Left kidney (tissue), 2 donors: Measurements from ENCODE around the gene ADGRG3. TPM values are rescaled to one million over a fixed set of nuclear protein-coding genes. Genes with fewer than 3 reads are reported as not detected.
"Not testable (repeated sequence)": the region's sequence is repeated elsewhere in the genome, so short reads cannot be mapped to it uniquely, and the experiment has no call there.

ENCODE experiments used
- DNase-seq: peaks from one replicate; pipeline ENCODE4 v3.0.0-alpha.2; 2013
- polyA plus RNA-seq: library from polyadenylated mRNA; unstranded; fragments of 120-200 nt; gene quantifications from one replicate; pipeline ENCODE4 v1.2.1, GENCODE V29; 2013; ENCODE audit not compliant: insufficient read length

The ADGRG3 gene
- polyA plus RNA-seq, 1 donor = 0.18 TPM

DNA sequence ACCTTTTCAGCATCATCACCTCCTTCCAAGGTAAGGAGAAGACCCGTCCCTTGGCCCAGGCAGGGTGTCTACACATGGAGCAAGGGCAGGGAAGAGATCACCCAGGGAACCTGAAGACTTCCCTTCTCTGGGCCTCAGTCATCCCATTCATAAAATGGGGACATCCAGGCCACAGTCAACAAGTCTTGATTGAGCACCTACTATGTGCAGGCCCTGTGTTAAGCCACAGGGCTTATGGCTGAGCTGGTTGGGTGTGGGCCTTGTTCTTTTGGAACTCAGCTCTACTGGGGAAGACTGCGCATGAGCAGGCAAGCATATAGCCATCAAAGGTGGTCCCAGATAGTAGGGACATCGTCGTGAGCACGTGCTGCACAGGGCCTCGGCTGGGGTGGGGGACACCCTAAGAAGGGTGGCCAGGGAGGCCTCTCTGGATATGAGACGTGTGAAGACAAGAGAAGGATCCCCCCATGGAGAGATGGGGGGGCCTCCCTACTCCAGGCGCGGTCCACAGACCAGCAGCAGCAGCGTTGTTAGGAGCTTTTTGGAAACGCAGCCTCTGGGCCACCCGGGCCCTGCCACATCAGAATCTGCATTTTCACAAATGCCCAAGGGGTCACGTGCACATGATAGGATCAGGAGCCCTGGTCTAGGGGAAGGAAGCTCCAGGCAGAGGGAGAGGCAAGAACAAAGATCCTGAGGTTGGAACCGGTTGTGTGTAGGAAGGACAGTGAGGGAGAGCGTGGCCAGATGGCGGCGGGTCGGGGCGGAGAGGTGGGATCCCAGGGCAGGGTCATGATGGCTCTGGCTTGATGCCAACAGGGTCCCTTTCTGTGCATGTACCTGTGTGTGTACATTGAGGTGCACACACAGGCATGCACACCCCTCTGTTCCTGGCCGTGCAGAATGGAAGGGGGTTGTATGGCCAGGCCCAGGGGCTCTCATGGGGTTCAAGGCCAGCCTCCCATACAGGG, 5.9 kb upstream of the ADGRG3 start:
- no peak for DNase-seq

GRCh38 chr16:57663436-57663835, 4.7 kb upstream of the ADGRG3 start:
- DNase-seq = no peak

DNA sequence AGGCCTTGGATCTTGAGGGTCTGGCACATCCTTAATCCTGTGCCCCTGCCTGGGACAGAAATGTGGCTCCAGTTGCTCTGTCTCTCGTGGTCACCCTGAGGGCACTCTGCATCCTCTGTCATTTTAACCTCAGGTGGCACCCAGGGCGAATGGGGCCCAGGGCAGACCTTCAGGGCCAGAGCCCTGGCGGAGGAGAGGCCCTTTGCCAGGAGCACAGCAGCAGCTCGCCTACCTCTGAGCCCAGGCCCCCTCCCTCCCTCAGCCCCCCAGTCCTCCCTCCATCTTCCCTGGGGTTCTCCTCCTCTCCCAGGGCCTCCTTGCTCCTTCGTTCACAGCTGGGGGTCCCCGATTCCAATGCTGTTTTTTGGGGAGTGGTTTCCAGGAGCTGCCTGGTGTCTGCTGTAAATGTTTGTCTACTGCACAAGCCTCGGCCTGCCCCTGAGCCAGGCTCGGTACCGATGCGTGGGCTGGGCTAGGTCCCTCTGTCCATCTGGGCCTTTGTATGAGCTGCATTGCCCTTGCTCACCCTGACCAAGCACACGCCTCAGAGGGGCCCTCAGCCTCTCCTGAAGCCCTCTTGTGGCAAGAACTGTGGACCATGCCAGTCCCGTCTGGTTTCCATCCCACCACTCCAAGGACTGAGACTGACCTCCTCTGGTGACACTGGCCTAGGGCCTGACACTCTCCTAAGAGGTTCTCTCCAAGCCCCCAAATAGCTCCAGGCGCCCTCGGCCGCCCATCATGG, 4.0 kb upstream of the ADGRG3 start:
- DNase-seq = no peak

GRCh38 chr16:57664662-57665025, 3.5 kb upstream of the ADGRG3 start:
- DNase-seq = no peak

DNA sequence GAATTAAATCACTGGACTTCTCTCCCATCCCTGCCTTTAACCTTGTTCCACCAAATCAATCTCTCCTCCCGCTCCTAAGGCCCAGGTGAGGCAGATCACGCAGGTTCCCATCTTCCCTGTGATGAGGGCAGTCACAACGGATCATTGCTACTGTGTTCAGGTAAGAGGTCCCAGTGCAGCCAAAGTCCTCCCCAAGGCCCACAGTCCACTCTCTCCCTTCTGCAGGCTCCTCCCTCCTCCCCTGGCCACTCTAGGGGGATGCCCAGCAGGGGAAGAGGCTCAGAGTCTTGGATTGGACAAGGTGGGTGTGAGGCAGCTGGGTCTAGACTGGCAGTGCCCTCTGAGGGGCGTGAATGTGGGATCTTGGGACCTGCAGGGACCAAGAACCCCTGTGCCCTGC, 2.6 kb upstream of the ADGRG3 start:
- DNase-seq = no peak

GRCh38 chr16:57666353-57667047, 1.6 kb upstream of the ADGRG3 start:
- no peak for DNase-seq

DNA sequence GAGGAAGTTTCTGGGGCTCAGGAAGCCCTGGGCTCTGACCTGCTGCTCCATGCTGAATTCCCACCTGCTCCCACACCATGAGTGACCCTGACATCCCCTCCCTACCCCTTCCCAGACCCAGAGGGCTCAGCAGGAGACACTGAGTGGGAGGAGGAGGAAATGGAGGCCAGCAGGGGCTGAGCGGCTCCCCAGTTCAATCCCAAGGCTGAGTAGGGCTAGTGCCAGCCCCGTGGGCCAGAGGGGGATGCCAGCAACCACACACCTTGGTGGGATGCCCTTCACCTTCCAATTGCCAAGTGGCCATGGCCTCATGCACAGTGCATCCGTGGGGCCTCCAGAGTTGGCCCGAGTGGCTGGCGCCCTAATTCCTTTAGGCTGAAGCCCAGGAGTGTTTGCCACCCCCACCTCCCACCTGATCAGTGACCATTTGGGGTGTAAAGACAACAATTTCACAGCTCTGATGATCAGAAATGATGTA, 1.0 kb upstream of the ADGRG3 start:
- DNase-seq = no peak

DNA sequence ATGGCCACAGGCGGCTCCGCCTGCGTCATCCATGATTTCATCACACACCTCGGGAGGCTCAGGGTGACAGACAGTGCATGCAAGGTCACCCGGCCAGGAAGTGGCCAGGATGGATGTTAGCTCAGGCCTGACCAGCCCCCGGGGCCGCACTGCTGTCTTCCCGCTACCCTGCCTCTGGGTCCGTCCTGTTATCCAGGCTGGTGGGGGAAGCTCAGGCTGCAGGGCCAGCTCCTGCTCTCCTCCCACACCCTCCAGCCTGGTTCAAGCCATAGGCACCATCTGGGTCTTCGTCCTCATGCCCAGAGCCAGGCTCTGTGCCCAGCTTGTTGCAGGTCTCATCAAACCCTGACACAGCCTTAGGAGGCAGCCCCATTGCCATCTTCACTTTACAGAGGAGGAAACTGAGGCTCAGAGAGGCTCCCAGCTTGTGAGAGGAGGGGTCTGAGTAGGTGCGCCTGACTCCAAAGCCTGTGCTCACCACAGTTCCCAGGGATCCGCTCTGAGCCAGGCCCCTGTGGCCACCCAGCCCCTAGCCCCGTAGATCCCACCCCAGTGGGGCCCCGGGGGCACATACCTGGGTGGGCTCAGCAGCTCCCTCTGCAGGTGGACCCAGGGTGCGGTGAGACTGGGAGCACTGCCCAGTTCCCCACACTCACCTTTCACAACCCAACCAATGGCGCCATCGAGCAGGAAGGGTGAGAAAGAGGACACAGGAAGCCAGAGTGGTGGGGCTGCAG, 412 bp upstream of the ADGRG3 start:
- DNase-seq = no peak

- DNase-seq = no peak
Measured at GRCh38 chr16:57668630-57669475, 747 bp downstream of the ADGRG3 start.

DNA sequence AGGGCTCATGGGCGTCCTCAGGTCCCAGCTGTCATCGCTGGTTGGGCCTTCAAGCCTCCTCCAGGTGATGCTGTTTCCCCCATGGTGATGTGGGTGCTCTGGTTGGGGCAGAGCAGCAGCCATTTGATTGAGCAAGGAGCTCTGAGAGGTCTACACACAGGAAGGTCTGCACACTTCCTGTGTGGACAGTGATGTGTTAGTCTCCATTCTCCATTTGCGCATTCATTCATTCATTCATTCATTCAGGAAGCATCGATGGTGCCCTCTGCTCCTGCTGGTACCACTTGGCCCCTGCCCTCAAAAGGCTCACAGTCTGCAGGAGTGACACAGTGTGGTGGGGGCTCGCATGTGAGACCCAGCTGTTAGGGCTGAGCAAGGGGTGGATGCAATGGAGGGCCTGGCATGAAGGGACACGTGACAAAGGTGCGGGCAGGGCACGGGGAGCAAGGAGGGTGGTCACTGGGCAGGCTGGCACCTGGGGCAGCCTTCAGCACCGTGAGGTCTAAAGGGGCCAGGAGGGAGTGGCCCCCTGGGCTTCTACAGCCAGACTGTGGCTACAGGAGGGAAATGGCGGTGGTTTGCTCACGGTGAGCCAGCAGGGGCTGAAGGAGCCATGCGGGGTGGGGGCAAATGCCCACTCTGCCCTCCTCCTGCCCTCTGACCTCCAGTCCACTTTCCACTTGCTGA, 1.5 kb downstream of the ADGRG3 start:
- no peak for DNase-seq

DNA sequence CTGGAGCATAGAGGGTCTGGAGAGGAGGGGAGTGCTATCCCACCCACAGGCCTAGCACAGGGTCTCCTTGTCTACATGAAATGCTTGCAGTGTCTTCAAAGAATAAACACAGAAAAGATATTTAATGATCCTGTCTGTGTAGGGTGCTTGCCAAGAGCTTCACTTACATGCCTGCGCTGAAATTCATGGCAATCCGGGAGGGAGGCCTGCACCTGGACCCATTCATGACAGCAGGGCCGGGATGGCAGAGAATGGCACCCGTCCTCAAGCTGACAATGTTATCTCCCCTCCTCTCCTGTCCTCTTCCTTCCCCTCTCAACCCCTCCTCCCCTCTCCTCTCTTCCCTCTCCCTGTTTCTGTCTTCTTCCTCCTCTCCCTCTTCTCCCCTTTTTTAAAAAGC, 2.1 kb downstream of the ADGRG3 start:
- DNase-seq = no peak

- DNase-seq = not testable (repeated sequence)
Measured at GRCh38 chr16:57671451-57671850, 3.3 kb downstream of the ADGRG3 start.

GRCh38 chr16:57672416-57672815, 4.3 kb downstream of the ADGRG3 start:
- no peak for DNase-seq

DNA sequence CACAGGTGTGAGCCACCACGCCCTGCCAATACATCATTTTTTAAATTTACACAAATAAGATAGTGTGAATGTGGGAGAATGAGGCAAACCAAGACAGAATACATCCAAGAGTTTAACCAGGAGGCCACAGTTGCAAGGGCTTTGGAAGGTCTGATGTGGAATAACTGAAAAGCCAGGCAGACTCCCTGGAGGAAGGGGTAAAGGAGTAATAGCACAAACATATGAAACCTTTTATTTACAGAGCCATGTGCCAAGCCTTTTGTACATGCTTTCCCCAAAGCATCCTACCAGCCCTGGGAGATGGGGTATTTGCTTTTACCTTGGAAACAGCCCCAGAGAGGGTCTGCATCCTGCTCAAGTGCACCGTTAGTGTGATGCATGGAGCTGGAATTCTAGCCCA, 4.7 kb downstream of the ADGRG3 start:
- DNase-seq = no peak

DNA sequence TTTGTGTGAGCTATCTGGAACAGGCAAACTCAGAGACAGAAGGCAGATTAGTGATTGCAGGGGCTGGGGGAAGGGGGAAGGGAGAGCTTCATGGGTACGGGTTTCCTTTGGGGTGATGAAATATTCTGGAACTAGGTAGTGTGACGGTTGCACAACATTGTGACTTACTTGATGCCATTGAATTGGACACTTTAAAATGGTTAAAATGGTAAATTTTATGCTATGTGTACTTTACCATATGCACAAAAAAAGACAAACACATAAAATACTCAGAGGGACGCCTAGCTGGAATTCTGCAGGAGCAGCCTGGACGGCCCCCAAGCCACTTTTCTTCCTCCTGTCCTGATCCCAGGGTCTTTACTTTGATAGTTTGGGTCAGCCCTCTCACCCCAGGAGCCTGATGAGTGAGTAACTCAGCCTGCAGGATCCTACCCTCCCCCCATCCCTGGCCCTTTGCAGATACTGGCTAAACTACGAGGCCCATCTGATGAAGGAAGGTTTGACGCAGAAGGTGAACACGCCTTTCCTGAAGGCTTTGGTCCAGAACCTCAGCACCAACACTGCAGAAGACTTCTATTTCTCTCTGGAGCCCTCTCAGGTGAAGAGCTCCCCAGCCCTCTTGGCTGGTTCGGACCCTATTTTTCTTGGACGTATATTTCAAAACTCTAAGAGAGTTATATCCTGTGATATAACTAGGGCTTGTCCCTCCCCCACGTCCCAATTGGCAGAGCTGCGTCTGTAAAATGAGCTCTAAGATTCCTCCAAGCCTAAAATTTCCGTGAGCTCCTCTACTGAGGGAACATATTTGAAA, 7.8 kb downstream of the ADGRG3 start:
- no peak for DNase-seq

DNA sequence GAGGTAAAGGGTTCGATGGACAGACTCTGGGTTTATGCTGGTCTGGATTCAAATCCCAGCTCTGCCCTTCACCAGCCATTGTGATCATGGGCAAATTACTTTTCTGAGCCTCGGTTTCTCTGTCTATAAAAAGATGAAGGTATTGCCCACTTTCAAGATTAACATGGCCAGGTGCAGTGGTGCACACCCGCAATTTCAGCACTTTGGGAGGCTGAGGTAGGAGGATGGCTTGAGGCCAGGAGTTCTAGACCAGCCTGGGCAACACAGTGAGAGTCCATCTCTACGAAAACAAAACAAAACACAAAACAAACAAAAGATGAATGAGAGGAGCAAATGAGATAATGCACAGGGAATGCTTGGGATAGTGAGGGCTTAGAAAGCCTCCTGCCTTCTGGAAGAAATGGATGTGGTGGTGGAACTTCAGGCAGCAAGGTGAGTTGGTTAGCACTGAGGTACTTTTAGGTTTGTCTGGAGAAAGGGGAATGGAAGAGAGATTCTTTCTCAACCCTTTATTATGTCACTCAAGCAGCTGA, 8.5 kb downstream of the ADGRG3 start:
- no peak for DNase-seq

DNA sequence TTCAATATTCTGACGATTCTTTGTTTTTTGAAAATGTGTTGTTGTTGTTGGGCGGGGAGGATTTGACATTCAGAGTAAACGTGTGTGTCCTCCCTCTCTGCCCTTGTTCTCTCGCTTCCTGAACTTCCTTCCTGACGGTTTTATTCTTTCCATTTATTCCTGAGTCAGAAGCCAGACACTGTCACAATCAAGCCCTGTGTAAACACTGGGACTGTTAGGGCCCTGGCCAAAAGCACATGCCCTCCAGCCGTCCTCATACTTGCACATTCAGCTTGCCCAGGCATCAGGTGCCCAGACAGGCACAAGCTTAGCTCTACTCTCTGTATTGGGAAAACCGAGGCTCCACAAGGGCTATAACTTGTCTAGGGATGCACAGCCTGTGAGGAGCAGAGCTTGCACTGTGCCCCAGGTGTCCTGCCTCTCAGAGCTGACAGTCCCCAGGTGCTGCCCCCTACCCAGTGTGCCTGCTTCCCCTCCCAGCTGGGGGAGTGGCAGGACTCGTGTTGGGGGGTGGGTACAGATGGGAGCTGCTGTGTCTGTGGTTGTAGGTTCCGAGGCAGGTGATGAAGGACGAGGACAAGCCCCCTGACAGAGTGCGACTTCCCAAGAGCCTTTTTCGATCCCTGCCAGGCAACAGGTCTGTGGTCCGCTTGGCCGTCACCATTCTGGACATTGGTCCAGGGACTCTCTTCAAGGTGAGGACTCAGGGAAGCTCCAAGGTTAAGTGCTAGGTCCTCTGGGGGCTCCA, 9.7 kb downstream of the ADGRG3 start:
- DNase-seq = no peak

- no peak for DNase-seq
Measured at GRCh38 chr16:57679016-57679415, 10.9 kb downstream of the ADGRG3 start.
